Erythroblast (primary cell): ENCODE results near the gene PTPRN2.

Experiments
- GATA1 ChIP-seq: IDR thresholded peaks from 2 replicates; pipeline ENCODE4 v1.6.1; 2011; ENCODE audit warnings: low read depth, mild to moderate bottlenecking, control low read depth, low read length, moderate library complexity
- POLR2A ChIP-seq: IDR thresholded peaks from 2 replicates; pipeline ENCODE4 v1.6.1; 2011; ENCODE audit warnings: mild to moderate bottlenecking, low read length

- TF ChIP-seq POLR2A (no peak), GATA1 (no peak)
These were observed 181.3 kb downstream of the PTPRN2 start for GRCh38 chr7:158406364-158406763.
